ENCODE data around the gene TSG101.

The TSG101 gene

GRCh38 chr11:18526521-18527296, at the start of gene TSG101:
Gene TSG101, minus strand, starts transcription at chr11:18526942. Its CDS starts 126 bp downstream, at chr11:18526816.
- DNase-seq = peak; percentile 29

GRCh38 chr11:18575361-18575760, 48.6 kb upstream of the TSG101 start:
- DNase-seq = no peak

- no peak for DNase-seq
Measured at GRCh38 chr11:18567081-18567480, 40.3 kb upstream of the TSG101 start.

GRCh38 chr11:18566406-18566805, 39.7 kb upstream of the TSG101 start:
- DNase-seq = no peak

- no peak for DNase-seq
Measured at GRCh38 chr11:18564149-18564548, 37.4 kb upstream of the TSG101 start.

GRCh38 chr11:18563090-18563730, 36.5 kb upstream of the TSG101 start:
- no peak for DNase-seq

- DNase-seq = no peak
Measured at GRCh38 chr11:18548001-18548400, 21.3 kb upstream of the TSG101 start.

GRCh38 chr11:18540207-18541009, 13.7 kb upstream of the TSG101 start:
- peak; percentile 14 for DNase-seq

GRCh38 chr11:18536209-18536608, 9.5 kb upstream of the TSG101 start:
- no peak for DNase-seq

- no peak for DNase-seq
Measured at GRCh38 chr11:18534245-18534644, 7.5 kb upstream of the TSG101 start.

GRCh38 chr11:18533365-18533764, 6.6 kb upstream of the TSG101 start:
- DNase-seq = no peak

- DNase-seq = no peak
Measured at GRCh38 chr11:18527512-18527911, 770 bp upstream of the TSG101 start.

GRCh38 chr11:18526130-18526520, 617 bp downstream of the TSG101 start:
- no peak for DNase-seq

GRCh38 chr11:18524248-18524647, 2.5 kb downstream of the TSG101 start:
- no peak for DNase-seq

- DNase-seq = no peak
Measured at GRCh38 chr11:18523084-18523483, 3.7 kb downstream of the TSG101 start.

- no peak for DNase-seq
Measured at GRCh38 chr11:18522388-18522787, 4.4 kb downstream of the TSG101 start.

GRCh38 chr11:18521122-18521521, 5.6 kb downstream of the TSG101 start:
- no peak for DNase-seq

- DNase-seq = no peak
Measured at GRCh38 chr11:18502352-18502751, 24.4 kb downstream of the TSG101 start.

GRCh38 chr11:18501629-18502028, 25.1 kb downstream of the TSG101 start:
- no peak for DNase-seq

- no peak for DNase-seq
Measured at GRCh38 chr11:18498039-18498438, 28.7 kb downstream of the TSG101 start.

GRCh38 chr11:18495703-18496102, 31.0 kb downstream of the TSG101 start:
- DNase-seq = no peak

- no peak for DNase-seq
Measured at GRCh38 chr11:18495271-18495670, 31.5 kb downstream of the TSG101 start.

- no peak for DNase-seq
Measured at GRCh38 chr11:18493310-18493709, 33.4 kb downstream of the TSG101 start.

GRCh38 chr11:18492888-18493287, 33.9 kb downstream of the TSG101 start:
- no peak for DNase-seq

Data from NCI-H2081 treated with DMSO at 0.1 percent for 48 hours (cell line).